SK-N-SH treated with all-trans-retinoic acid at 6 μM for 48 hours (cell line): Measurements from ENCODE around the gene CEMIP2.

Experiments used
- ATAC-seq: fragments of 200-7000 bp; cut with Tn5 transposase; 3 replicates; pipeline ENCODE4 v1.9.1; 2020; ENCODE audit warnings: mild to moderate bottlenecking, moderate library complexity
- ARNTL ChIP-seq: fragments of 450-650 bp; formaldehyde crosslinking; IDR thresholded peaks from 2 replicates; pipeline ENCODE4 v1.5.0; 2020; ENCODE audit warnings: low read depth, mild to moderate bottlenecking, moderate library complexity, borderline replicate concordance
- CSDC2 ChIP-seq: fragments of 250-450 bp; sonication (Bioruptor Pico); IDR thresholded peaks from 2 replicates; pipeline ENCODE4 v1.5.0; 2020; ENCODE audit warnings: mild to moderate bottlenecking, moderate library complexity
- CSRNP3 ChIP-seq: fragments of 250-450 bp; sonication (Bioruptor Pico); IDR thresholded peaks from 2 replicates; pipeline ENCODE4 v1.5.1; 2021; ENCODE audit warnings: mild to moderate bottlenecking, moderate library complexity
- ESRRG ChIP-seq: fragments of 250-450 bp; sonication (Bioruptor Pico); IDR thresholded peaks from 2 replicates; pipeline ENCODE4 v1.6.1; 2021; ENCODE audit warnings: mild to moderate bottlenecking
- GLIS3 ChIP-seq: fragments of 250-450 bp; sonication (Bioruptor Pico); IDR thresholded peaks from 2 replicates; pipeline ENCODE4 v1.5.0; 2020; ENCODE audit warnings: mild to moderate bottlenecking, moderate library complexity
- ISL1 ChIP-seq: fragments of 250-450 bp; sonication (Bioruptor Pico); IDR thresholded peaks from 2 replicates; pipeline ENCODE4 v2.1.2; 2022; ENCODE audit warnings: mild to moderate bottlenecking, moderate library complexity
- OSR1 ChIP-seq: fragments of 250-450 bp; sonication (Bioruptor Pico); IDR thresholded peaks from 2 replicates; pipeline ENCODE4 v1.8.0; 2022; ENCODE audit warnings: moderate library complexity, mild to moderate bottlenecking, inconsistent platforms
- PATZ1 ChIP-seq: fragments of 250-450 bp; sonication (Bioruptor Pico); IDR thresholded peaks from 2 replicates; pipeline ENCODE4 v1.8.0; 2020; ENCODE audit warnings: mild to moderate bottlenecking, moderate library complexity, borderline replicate concordance
- POU6F1 ChIP-seq: fragments of 250-450 bp; sonication (Bioruptor Pico); IDR thresholded peaks from 2 replicates; pipeline ENCODE4 v1.8.0; 2021; ENCODE audit warnings: low read depth, mild to moderate bottlenecking, moderate library complexity, borderline replicate concordance
- PPARA ChIP-seq: fragments of 250-450 bp; sonication (Bioruptor Pico); IDR thresholded peaks from 2 replicates; pipeline ENCODE4 v1.5.0; 2020; ENCODE audit warnings: mild to moderate bottlenecking, borderline replicate concordance
- SNAI2 ChIP-seq: fragments of 250-450 bp; sonication (Bioruptor Pico); IDR thresholded peaks from 2 replicates; pipeline ENCODE4 v1.5.0; 2020; ENCODE audit warnings: mild to moderate bottlenecking, moderate library complexity
- TCF4 ChIP-seq: fragments of 250-450 bp; sonication (Bioruptor Pico); IDR thresholded peaks from 2 replicates; pipeline ENCODE4 v1.8.0; 2021; ENCODE audit warnings: mild to moderate bottlenecking, moderate library complexity, borderline replicate concordance
- TOX ChIP-seq: fragments of 250-450 bp; sonication (Bioruptor Pico); IDR thresholded peaks from 2 replicates; pipeline ENCODE4 v1.8.0; 2021; ENCODE audit warnings: mild to moderate bottlenecking, moderate library complexity, borderline replicate concordance
- TSHZ2 ChIP-seq: fragments of 250-450 bp; sonication (Bioruptor Pico); IDR thresholded peaks from 2 replicates; pipeline ENCODE4 v1.5.0; 2020; ENCODE audit warnings: mild to moderate bottlenecking, moderate library complexity
- ZC3H10 ChIP-seq: fragments of 250-450 bp; sonication (Bioruptor Pico); IDR thresholded peaks from 2 replicates; pipeline ENCODE4 v1.5.1; 2021; ENCODE audit warnings: mild to moderate bottlenecking, moderate library complexity
- ZFP30 ChIP-seq: fragments of 450-650 bp; formaldehyde crosslinking; IDR thresholded peaks from 2 replicates; pipeline ENCODE4 v1.5.0; 2022; ENCODE audit warnings: mild to moderate bottlenecking, moderate library complexity
- ZNF565 ChIP-seq: fragments of 450-650 bp; formaldehyde crosslinking; conservative IDR thresholded peaks from 2 replicates; pipeline ENCODE4 v1.5.0; 2020; ENCODE audit warnings: low read depth, mild to moderate bottlenecking, moderate library complexity
- ZNF70 ChIP-seq: fragments of 450-650 bp; formaldehyde crosslinking; IDR thresholded peaks from 2 replicates; pipeline ENCODE4 v1.5.0; 2020; ENCODE audit warnings: mild to moderate bottlenecking, moderate library complexity
- ZNF8 ChIP-seq: fragments of 450-650 bp; formaldehyde crosslinking; IDR thresholded peaks from 2 replicates; pipeline ENCODE4 v1.5.0; 2020; ENCODE audit warnings: mild to moderate bottlenecking, moderate library complexity

Gene CEMIP2

GRCh38 chr9:71783120-71783523 lies 14.8 kb upstream of the CEMIP2 start:
- ATAC-seq = no peak
- TF ChIP-seq PPARA (no peak), TSHZ2 (CRISPR knock-in tag) (no peak), CSRNP3 (CRISPR knock-in tag) (no peak), ZFP30 (no peak), OSR1 (CRISPR knock-in tag) (no peak), ARNTL (CRISPR knock-in tag) (no peak), SNAI2 (CRISPR knock-in tag) (no peak), POU6F1 (CRISPR knock-in tag) (no peak), ZC3H10 (CRISPR knock-in tag) (no peak), PATZ1 (CRISPR knock-in tag) (no peak), ZNF565 (no peak), TOX (CRISPR knock-in tag) (no peak), GLIS3 (no peak), ISL1 (CRISPR knock-in tag) (no peak), CSDC2 (CRISPR knock-in tag) (no peak)
- TF ChIP-seq, all 23 proteins: peak for 0

GRCh38 chr9:71781391-71781790 lies 13.1 kb upstream of the CEMIP2 start:
- TF ChIP-seq ISL1 (CRISPR knock-in tag) = no peak
- no peak for TF ChIP-seq TCF4 (CRISPR knock-in tag)
- no peak for TF ChIP-seq TSHZ2 (CRISPR knock-in tag)
- no peak for TF ChIP-seq ZNF70 (CRISPR knock-in tag)
- no peak for TF ChIP-seq OSR1 (CRISPR knock-in tag)
- TF ChIP-seq ZFP30 = no peak
- TF ChIP-seq PPARA = no peak
- no peak for TF ChIP-seq ESRRG (CRISPR knock-in tag)
- no peak for TF ChIP-seq CSRNP3 (CRISPR knock-in tag)
- no peak for TF ChIP-seq GLIS3
- no peak for TF ChIP-seq ZNF8 (CRISPR knock-in tag)
- no peak for ATAC-seq
